HepG2 (cell line): ENCODE data around the gene ANKRD13D. TPM values are rescaled to one million over a fixed set of nuclear protein-coding genes. Genes with fewer than 3 reads are reported as not detected.

ENCODE experiments used
- AHR ChIP-seq: IDR thresholded peaks from 2 replicates; pipeline ENCODE4 v1.6.1; 2018; ENCODE audit warnings: missing genetic modification reagents, missing compliant biosample characterization
- MAX ChIP-seq: IDR thresholded peaks from 2 replicates; pipeline ENCODE4 v1.6.1; 2012; ENCODE audit warnings: inconsistent platforms
- MTF1 ChIP-seq: sonication (generic); formaldehyde crosslinking; IDR thresholded peaks from 2 replicates; pipeline ENCODE4 v1.5.0; 2020; ENCODE audit warnings: missing genetic modification reagents
- PCBP2 ChIP-seq: fragments of 200-400 bp; formaldehyde crosslinking; optimal IDR thresholded peaks from 2 replicates; pipeline ENCODE3; 2018; ENCODE audit warnings: low read length, low read depth; ENCODE audit not compliant: poor library complexity, severe bottlenecking
- REL ChIP-seq: sonication (generic); formaldehyde crosslinking; conservative IDR thresholded peaks from 2 replicates; pipeline ENCODE4 v1.8.0; 2022; ENCODE audit warnings: mild to moderate bottlenecking, missing genetic modification reagents, moderate library complexity
- REXO4 ChIP-seq: sonication (generic); formaldehyde crosslinking; IDR thresholded peaks from 2 replicates; pipeline ENCODE4 v1.8.0; 2022; ENCODE audit warnings: missing genetic modification reagents, mild to moderate bottlenecking, borderline replicate concordance
- SOX5 ChIP-seq: IDR thresholded peaks from 2 replicates; pipeline ENCODE4 v1.6.1; 2016; ENCODE audit warnings: borderline replicate concordance
- ZNF142 ChIP-seq: sonication (generic); formaldehyde crosslinking; IDR thresholded peaks from 2 replicates; pipeline ENCODE4 v1.4.0; 2020; ENCODE audit warnings: missing genetic modification reagents
- ZNF264 ChIP-seq: sonication (generic); formaldehyde crosslinking; IDR thresholded peaks from 2 replicates; pipeline ENCODE4 v1.4.0; 2020; ENCODE audit warnings: missing genetic modification reagents
- ZNF318 ChIP-seq: sonication (generic); formaldehyde crosslinking; IDR thresholded peaks from 2 replicates; pipeline ENCODE4 v1.4.0; 2020; ENCODE audit warnings: mild to moderate bottlenecking, missing genetic modification reagents
- ZNF460 ChIP-seq: sonication (generic); formaldehyde crosslinking; IDR thresholded peaks from 2 replicates; pipeline ENCODE4 v1.5.1; 2020; ENCODE audit warnings: missing genetic modification reagents, mild to moderate bottlenecking, borderline replicate concordance
- ZNF563 ChIP-seq: sonication (generic); formaldehyde crosslinking; IDR thresholded peaks from 2 replicates; pipeline ENCODE4 v1.8.0; 2022; ENCODE audit warnings: mild to moderate bottlenecking, moderate library complexity, missing genetic modification reagents
- ZNF577 ChIP-seq: sonication (generic); formaldehyde crosslinking; IDR thresholded peaks from 2 replicates; pipeline ENCODE4 v1.4.0; 2020; ENCODE audit warnings: mild to moderate bottlenecking, low read depth, missing genetic modification reagents, borderline replicate concordance
- ZNF761 ChIP-seq: sonication (generic); formaldehyde crosslinking; conservative IDR thresholded peaks from 2 replicates; pipeline ENCODE4 v1.4.0; 2020; ENCODE audit warnings: mild to moderate bottlenecking, missing genetic modification reagents
- ZNF780A ChIP-seq: sonication (generic); formaldehyde crosslinking; IDR thresholded peaks from 2 replicates; pipeline ENCODE4 v1.8.0; 2022; ENCODE audit warnings: mild to moderate bottlenecking, missing genetic modification reagents, moderate library complexity
- polyA plus RNA-seq, 8 experiments: library from polyadenylated mRNA; depleted of rRNA in 3 of 8; stranded (reverse) in 7 of 8; unstranded in 1 of 8; fragments of >200 nt; fragmentation: Illumina TruSeq in 4 of 8; extraction: Trizol in 4 of 8; gene quantifications; 2 replicates each; pipeline versions ENCODE4 v1.2.1 to v1.2.3, GENCODE V29; 2011 to 2016; ENCODE audit warnings: low read depth in 4 of 8, missing spikeins in 1 of 8, mixed read lengths in 1 of 8; ENCODE audit not compliant: insufficient read depth in 1 of 8
- total RNA-seq, 5 experiments: library from RNA; depleted of rRNA; stranded (reverse); fragments of >200 nt; fragmentation: Illumina TruSeq; extraction: Trizol; gene quantifications; 2 replicates each; pipeline ENCODE4 v1.2.3, GENCODE V29; 2016; ENCODE audit warnings: low read depth in 1 of 5

The ANKRD13D gene
- total and polyA plus RNA-seq, 2 of the 13 experiments (the other 11 are each of a cell fraction or from before 2014, with no cell fraction given): 18.6 to 27.3 TPM

- TF ChIP-seq PCBP2 (no peak), REXO4 (CRISPR knock-in tag) (no peak), ZNF563 (CRISPR knock-in tag) (0 out of 2 replicates have a peak, but pooled peaks have one; percentile 27), ZNF318 (CRISPR knock-in tag) (no peak), ZNF761 (CRISPR knock-in tag) (0 out of 2 replicates have a peak, but pooled peaks have one; percentile 40), MAX (peak; percentile 94), ZNF264 (peak; percentile 70; the same call in 1 of the 2 replicates), ZNF460 (CRISPR knock-in tag) (peak; percentile 28; the same call in 1 of the 2 replicates), ZNF142 (CRISPR knock-in tag) (peak; percentile 74; the same call in 1 of the 2 replicates), REL (CRISPR knock-in tag) (no peak), ZNF780A (no peak), AHR (CRISPR knock-in tag) (peak; percentile 95; the same call in 1 of the 2 replicates), SOX5 (CRISPR knock-in tag) (peak; percentile 80), ZNF577 (no peak), MTF1 (CRISPR knock-in tag) (no peak)
Observed at GRCh38 chr11:67239783-67240575, 49.1 kb upstream of the ANKRD13D start (continued).
